Measurements from ENCODE around the gene KLK14.

The KLK14 gene

GRCh38 chr19:51107406-51108065 is 24.8 kb upstream of the KLK14 start:
- DNase-seq, result no peak

- DNase-seq, result no peak
Measured at GRCh38 chr19:51103926-51104341, 21.2 kb upstream of the KLK14 start.

GRCh38 chr19:51102991-51103390 is 20.3 kb upstream of the KLK14 start:
- no peak for DNase-seq

- DNase-seq, result no peak
Measured at GRCh38 chr19:51101171-51101865, 18.6 kb upstream of the KLK14 start.

GRCh38 chr19:51100601-51101000 is 17.9 kb upstream of the KLK14 start:
- no peak for DNase-seq

- DNase-seq, result no peak
Measured at GRCh38 chr19:51099047-51099382, 16.3 kb upstream of the KLK14 start.

GRCh38 chr19:51098365-51099046 is 15.8 kb upstream of the KLK14 start:
- no peak for DNase-seq

- no peak for DNase-seq
Measured at GRCh38 chr19:51097796-51098195, 15.1 kb upstream of the KLK14 start.

- DNase-seq, result no peak
Measured at GRCh38 chr19:51097166-51097738, 14.6 kb upstream of the KLK14 start.

GRCh38 chr19:51096473-51097165 is 13.9 kb upstream of the KLK14 start:
- no peak for DNase-seq

- no peak for DNase-seq
Measured at GRCh38 chr19:51094696-51095279, 12.1 kb upstream of the KLK14 start.

GRCh38 chr19:51093510-51094345 is 11.0 kb upstream of the KLK14 start:
- DNase-seq, result no peak

GRCh38 chr19:51093101-51093500 is 10.4 kb upstream of the KLK14 start:
- no peak for DNase-seq

GRCh38 chr19:51091895-51092873 is 9.5 kb upstream of the KLK14 start:
- DNase-seq, result no peak

GRCh38 chr19:51091126-51091525 is 8.4 kb upstream of the KLK14 start:
- no peak for DNase-seq

- no peak for DNase-seq
Measured at GRCh38 chr19:51090471-51090870, 7.8 kb upstream of the KLK14 start.

GRCh38 chr19:51089786-51090185 is 7.1 kb upstream of the KLK14 start:
- no peak for DNase-seq

- DNase-seq, result no peak
Measured at GRCh38 chr19:51086153-51086850, 3.6 kb upstream of the KLK14 start.

GRCh38 chr19:51084505-51084904 is 1.8 kb upstream of the KLK14 start:
- no peak for DNase-seq

GRCh38 chr19:51083783-51084182 is 1.1 kb upstream of the KLK14 start:
- no peak for DNase-seq

Measured in NCI-H1694 treated with DMSO at 0.1 percent for 48 hours (cell line).